HG03159 (cell line): ENCODE data around the gene LRBA.
"Not testable (repeated sequence)": the region's sequence is repeated elsewhere in the genome, so short reads cannot be mapped to it uniquely, and the experiment has no call there.

Experiments used
- ATAC-seq: cut with Tn5 transposase; IDR thresholded peaks from one replicate; pipeline ENCODE4 v1.9.1; 2021; ENCODE audit warnings: mild to moderate bottlenecking, moderate library complexity; ENCODE audit not compliant: unreplicated experiment

Gene LRBA

DNA sequence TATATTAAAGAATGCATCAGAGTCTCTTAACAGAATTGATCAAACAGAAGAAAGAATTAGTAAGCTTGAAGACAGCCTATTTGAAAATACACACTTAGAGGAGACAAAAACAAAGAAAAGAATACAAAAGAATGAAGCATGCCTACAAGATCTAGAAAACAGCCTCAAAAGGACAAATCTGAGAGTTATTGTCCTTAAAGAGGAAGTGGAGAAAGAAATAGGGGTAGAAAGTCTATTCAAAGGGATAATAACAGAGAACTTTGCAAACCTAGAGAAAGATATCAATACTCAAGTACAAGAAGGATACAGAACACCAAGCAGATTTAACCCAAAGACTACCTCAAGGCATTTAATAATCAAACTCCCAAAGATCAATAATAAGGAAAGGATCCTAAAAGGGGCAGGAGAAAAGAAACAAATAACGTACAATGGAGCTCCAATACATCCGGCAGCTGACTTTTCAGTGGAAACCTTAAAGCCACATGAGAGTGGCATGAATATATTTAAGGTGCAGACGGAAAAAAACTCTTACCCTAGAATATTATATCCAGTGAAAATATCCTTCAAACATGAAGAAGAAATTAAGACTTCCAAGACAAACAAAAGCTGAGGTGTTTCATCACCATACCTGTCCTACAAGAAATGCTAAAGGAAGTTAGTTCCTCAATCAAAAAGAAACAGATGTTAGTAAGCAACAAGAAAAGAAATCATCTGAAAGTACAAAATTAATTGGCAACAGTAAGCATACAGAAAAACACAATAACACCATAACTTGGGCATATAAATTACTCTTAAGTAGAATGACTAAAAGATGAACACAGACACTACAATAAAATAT is 36.1 kb downstream of the LRBA start:
- ATAC-seq = no peak

DNA sequence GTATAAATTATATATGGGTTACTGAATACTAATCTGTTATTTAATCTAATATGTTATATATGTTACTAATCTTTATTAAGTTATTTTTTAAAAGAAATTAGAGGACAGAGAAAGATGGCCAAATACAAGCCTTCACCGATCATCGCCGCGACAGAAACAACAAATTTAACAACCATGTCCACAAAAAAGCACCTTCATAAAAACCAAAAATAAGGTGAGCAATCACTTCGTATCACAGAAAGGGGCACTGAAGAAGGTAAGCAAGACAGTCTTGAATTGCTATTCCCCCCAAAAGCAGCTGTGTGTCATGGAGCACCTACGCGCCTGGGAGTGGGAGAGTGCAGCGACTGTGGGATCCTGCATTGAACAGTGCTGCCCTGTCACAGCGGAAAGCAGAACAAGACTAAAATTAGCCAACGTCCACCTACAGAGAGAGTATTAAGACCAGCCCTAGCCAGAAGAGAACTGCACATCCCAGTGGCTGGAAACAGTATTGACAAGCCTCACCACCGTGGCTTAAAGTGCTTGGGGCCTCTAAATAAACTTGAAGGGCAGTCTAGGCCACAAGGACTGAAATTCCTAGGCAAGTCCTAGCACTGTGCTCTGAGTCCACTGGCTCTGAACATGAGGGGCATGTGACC is 38.5 kb downstream of the LRBA start:
- ATAC-seq = no peak

DNA sequence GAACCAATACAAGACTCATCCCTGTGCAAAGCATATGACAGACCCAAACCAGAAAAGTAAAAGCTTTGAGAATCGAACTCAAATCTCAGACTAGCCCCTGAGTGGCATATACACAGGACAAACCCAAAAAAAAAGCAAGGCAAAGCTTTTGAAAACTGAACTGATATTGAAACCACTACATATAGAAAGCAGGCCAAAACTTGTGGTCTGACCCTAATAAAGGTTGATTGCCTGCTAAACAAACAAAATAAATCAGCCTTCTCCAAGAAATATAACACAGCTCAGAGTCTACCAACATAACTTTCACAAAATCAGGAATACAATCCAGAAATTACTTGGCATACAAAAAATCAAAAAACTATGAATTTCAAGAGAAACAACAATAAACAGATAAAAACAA is 40.3 kb downstream of the LRBA start:
- ATAC-seq = no peak

DNA sequence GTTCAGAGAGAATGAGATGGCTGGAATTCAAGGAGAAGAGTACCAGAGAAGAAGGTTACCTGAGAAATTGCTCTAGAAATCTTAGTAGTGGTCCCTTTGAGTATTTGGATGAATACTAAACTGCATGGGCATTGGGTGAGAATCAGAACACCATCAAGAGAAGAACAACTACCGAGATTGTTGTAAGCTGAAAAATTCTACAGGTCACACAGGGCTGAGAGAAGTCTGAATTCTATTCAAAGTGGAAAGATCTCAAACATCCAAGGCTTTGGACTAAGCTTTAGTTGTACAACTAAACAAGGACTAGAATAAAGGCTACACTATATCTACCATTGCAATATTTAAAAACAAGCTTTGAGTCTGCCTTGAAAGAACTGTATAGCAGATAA is 40.8 kb downstream of the LRBA start:
- ATAC-seq = no peak

DNA sequence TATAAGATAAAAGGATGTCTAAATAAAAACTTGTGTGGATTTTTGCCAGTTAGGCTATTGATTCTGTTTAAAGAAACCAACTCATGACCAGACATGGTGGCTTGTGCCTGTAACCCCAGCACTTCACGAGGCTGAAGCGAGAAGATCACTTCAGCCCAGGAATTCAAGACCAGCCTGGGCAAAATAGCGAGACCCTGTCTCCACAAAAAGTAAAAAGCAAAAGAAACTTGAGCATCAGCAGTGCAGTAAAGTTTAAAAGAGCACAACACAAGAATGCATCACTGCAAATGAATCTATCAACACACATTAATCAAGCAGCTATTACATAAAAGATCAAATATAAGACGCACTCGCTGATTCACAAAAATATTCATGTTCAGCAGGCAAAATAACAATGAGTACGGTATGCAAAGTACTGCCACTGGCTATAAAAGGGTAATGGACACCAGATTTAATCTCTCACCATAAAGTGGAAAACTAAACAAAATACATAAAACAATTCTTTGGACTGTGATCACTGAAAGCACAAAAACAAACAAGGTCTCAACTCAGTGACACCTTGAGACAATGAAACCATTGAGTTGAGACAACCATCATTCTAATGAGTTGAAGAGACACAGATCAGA is 41.3 kb downstream of the LRBA start:
- no peak for ATAC-seq

DNA sequence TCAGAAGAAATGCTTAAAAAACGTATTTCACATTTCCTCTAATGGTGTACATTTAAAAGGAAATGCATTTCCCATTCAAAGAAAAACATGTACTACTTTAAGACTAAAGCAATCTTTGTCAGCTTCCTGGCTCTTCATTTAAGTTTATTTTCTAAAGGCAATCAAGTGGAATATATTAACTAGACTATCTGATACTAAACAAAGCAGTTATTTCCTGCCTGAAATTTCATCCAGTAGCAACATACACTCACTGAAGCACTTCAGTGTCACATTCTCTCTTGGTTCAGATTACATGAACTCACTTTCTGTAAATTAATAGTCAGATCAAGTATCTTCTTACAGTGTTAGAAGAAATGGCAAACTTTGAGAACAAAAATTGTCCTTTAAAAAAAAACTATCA is 42.5 kb downstream of the LRBA start:
- ATAC-seq = no peak

DNA sequence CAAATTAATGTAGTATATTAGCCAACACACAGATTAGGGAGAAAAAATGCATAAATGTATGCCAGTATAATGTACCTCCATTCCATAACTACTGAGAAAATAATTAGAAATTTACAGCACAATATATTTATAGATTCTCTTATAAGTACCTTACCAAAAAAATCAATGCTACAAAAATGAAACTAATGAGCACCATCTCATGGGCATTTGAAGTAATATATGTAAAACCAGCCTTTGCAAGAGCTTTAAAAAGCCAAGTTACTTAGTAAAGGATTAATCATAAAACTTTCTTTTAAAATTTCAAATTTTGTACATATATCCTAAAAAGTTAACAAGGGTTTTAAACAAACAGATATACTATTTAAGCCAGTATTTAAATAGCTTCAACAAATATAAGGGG is 43.2 kb downstream of the LRBA start:
- no peak for ATAC-seq

DNA sequence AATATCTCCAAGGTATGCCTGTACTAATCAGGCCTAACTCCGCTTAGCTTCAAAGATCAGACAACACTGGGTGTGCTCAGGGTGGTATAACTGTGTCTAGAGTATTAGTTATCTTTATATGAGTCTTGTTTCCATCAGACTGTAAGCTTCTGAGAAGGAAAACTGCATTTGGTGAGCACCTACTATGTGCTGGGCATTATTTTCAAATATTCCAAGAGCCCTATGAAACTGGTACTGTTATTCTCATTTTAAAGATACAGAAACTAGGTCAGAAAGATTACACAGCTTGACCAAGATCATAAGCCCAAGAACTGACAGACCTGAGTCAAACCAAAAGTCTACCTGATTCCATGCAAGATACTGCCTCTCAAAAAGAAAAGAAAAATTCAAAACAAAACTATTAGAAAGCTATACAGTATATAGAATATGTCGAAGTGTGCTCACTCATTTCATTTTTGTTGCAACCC is 44.4 kb downstream of the LRBA start:
- ATAC-seq = no peak

DNA sequence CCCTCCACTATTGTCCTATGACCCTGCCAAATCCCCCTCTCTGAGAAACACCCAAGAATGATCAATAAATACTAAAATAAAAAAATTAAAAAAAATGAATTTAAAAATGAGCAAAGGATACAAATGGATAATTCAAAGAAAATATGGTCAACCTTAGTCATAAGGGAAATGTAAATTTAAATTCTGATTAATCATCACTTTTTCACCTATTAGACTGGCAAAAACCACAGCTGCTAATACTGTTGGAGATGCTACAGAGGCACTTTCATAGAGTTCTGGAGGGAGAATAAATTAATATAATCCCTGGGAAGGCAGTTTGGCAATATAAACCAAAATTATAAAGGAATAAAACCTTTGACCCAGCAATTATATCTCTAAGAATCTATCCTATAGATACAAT is 50.3 kb downstream of the LRBA start:
- no peak for ATAC-seq

DNA sequence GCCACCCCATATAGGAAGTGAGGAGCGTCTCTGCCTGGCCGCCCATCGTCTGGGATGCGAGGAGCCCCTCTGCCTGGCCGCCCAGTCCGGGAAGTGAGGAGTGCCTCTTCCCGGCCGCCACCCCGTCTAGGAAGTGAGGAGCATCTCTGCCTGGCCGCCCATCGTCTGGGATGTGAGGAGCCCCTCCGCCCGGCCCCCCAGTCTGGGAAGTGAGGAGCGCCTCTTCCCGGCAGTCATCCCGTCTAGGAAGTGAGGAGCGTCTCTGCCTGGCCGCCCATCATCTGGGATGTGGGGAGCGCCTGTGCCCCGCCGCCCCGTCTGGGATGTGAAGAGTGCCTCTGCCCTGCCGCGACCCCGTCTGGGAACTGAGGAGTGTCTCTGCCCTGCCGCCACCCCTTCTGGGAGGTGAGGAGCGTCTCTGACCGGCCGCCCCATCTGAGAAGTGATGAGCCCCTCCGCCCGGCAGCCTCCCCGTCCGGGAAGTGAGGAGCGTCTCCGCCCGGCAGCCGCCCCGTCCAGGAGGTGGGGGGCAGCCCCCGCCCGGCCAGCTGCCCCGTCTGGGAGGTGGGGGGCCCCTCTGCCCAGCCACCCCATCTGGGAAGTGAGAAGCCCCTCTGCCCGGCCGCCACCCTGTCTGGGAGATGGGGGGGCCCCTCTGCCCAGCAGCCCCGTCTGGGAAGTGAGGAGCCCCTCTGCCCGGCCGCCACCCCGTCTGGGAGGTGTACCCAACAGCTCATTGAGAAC is 51.3 kb downstream of the LRBA start:
- ATAC-seq = not testable (repeated sequence)

DNA sequence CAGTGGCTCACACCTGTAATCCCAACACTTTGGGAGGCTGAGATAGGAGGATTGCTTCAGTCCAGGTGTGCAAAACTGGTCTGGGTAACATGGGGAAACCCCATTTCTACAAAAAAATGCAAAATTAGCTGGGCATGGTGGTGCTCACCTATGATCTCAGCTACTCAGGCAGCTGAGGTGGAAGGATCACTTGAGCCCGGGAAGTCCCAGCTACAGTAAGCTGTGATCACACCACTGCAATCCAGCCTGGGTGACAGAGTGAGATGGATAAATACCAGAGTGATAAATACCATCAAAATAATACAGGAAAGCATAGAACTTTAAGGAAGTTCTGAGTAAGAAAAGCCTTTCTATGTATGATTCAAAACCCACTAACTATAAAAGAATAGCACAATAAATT is 52.8 kb downstream of the LRBA start:
- peak; percentile 63 for ATAC-seq

DNA sequence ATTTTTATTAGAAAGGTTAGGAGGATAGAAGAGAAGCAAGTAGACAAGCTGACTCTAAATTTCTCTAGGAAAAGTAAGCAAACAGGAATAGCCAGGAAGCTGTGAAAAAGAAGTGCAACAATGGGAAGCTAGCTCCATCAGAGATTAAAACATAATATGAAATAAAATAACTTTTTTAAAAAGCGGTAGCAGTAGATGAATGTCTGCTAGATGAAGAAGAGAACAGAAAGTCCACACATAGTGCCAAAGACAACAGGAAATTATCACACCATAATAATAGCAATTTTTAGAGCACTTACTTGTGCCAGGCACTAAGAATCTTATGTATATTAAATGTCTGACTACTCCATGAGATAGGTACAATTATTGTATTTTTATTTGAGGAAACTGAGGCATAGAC is 53.5 kb downstream of the LRBA start:
- no peak for ATAC-seq

DNA sequence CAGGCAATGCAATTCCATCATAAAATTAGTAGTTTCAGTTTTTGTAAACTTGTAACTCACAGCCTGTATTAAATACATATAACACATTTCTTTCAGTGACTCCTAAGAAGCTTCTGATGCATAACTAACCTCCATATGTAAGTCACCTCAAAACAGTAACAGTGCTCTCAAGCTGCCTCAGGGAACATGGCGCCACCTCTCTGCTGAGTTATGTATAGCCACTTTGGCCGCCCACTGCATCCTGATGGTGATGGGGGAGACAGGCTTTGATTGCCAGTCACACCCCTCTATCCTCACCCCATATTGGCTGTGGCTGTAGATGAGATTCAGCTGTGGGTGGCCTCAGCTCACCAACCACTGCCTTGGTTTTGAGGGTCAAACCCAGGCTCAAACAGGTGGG is 54.3 kb downstream of the LRBA start:
- ATAC-seq = no peak

DNA sequence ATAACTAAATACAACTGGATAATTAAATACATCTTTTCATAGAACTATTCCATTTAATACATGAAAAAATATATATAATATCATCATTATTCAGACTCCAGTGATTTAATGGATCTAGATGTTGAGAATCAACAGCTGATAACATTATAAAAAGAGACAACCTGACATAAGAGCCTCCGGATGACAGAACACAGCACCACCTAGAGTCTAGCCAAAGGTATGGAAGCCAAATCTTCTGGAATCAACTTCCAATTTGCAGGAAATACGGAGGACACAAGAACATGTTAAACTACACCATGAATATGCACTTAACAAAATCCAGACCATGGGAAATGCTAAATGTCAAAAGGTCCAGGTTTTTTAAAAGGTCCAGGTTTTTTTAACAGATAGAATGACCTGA is 55.0 kb downstream of the LRBA start:
- ATAC-seq = no peak

DNA sequence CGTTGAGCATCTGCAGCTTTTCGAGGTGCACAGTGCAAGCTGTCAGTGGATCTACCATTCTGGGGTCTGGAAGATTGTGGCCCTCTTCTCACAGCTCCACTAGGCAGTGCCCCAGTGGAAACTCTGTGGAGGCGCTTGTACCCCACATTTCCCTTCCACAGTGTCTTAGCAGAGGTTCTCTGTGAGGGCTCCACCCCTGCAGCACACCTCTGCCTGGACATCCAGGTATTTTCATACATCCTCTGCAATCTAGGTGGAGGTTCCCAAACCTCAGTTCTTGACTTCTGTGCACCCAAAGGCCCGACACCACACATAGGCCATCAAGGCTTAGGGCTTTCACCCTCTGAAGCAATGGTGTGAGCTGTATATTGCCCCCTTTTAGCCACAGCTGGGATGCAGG is 57.1 kb downstream of the LRBA start:
- not testable (repeated sequence) for ATAC-seq

DNA sequence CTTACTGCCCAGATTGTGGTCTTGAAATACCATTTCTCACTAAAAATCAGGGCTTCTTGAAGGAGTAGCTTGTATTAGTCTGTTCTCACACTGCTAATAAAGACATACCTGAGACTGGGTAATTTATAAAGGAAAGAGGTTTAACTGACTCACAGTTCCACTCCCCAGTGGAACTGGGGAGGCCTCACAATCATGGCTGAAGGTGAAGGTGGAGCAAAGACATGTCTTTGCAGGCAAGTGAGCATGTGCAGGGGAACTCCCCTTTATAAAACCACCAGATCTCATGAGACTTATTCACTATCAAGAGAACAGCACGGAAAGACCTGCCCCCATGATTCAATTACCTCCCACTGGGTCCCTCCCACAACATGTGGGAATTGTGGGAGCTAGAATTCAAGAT is 58.0 kb downstream of the LRBA start:
- not testable (repeated sequence) for ATAC-seq

DNA sequence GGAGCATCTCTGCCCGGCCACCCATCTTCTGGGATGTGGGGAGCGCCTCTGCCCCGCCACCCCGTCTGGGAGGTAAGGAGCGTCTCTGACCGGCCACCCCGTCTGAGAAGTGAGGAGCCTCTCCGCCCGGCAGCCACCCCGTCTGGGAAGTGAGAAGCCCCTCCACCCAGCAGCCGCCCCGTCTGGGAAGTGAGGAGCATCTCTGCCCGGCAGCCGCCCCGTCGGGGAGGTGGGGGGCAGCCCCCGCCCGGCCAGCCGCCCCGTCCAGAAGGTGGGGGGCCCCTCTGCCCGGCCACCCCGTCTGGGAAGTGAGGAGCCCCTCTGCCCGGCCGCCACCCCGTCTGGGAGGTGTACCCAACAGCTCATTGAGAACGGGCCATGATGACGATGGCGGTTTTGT is 61.2 kb downstream of the LRBA start:
- not testable (repeated sequence) for ATAC-seq

DNA sequence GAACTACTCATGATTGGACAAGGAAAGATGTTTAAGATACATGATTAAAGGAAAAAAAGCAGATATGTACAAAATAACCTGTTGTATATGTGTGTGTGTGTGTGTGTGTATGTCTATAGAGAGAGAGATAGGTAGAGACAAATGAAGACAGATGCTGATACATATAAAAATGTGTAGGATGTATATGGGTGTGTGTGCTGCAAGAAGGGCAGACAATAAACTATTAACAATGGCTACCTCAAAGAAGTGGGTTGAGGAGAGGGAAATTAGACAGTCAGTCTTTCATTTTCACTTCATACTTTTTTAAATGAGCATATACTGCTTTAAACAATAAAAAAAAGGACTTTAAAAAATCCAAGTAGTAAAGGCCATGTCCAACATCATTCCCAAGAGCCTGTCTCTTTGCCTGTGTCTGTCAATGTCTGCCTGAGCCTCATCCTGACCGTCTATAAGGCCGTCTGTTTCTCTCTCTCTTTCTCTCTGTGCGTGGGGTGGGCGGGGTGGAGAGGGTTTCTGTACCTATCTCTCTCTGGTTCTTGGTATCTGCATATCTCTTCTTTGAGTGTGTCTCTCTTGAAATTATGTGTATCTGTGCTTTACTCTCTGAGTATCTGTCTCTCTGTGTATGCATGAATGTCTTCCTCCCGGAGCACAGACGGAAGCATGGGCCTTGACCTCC is 62.8 kb downstream of the LRBA start:
- ATAC-seq = no peak

DNA sequence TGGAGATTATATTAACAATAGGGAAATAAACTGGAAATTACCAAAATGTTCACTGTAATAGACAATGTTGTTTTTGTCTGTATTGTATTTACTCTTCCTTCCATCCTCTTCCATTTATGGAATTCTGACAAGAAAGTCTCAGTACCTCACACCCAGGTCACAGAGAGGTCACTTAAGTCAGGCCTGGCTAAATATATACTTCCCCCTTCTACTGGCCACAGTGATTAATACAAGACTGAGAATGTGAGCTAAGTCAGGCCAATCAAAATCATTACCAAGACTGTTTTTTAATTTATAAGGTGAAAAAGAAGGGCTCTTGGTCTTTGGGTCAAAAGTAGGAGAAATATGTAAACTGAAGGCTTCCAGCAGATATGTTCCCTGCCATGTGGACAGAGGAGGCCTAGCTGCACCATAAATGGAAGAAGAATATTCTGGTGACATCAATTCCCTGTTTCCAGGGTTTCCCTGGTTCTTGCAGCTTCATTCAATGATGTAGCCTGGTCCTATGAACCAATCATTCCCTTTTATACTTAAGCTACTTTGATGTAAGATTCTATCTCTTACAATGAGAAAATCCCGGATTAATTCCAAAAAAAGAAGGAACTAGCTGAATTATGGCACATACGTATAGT is 64.3 kb downstream of the LRBA start:
- ATAC-seq = peak; percentile 74

DNA sequence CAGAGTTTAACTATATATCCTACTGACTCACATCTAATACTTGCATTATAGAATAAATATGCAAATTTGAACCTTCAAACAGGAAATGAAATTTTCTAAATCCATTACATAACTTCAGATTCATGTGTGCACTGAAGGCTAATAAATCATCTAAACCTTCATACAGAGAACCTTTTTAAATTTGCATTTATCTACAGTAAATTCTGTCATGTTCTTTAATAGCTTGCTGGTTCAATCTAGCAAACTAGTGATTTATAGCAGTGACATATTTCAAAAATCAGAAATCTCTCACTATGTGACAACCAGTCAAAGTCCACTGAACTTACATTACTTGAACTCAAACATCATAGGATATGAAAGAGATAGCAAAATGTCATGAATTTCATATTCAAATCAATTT is 65.1 kb downstream of the LRBA start:
- no peak for ATAC-seq
